Psoas muscle (tissue), 8 donors: ENCODE data around the gene CLK3. TPM values are rescaled to one million over a fixed set of nuclear protein-coding genes. Genes with fewer than 3 reads are reported as not detected.

Source experiments
- ATAC-seq, 4 donors: fragments of 200-7000 bp; cut with Tn5 transposase; one replicate each; pipeline ENCODE4 v1.9.1; 2020; ENCODE audit warnings: moderate library complexity in 3 of 4, mild to moderate bottlenecking in 2 of 4
- DNase-seq, 2 donors: peaks; one replicate each; pipeline ENCODE4 v3.0.0-alpha.2; 2020
- H3K27ac ChIP-seq: fragments of 200-600 bp; one replicate; pipeline ENCODE4 v1.8.0; 2022
- H3K27me3 ChIP-seq, 3 donors: fragments of 200-600 bp in 1 of 3; one replicate each; pipeline versions ENCODE4 v1.6.1 to v1.8.0; 2013 to 2022; ENCODE audit warnings: low read length in 2 of 3, mild to moderate bottlenecking in 2 of 3, moderate library complexity in 1 of 3; ENCODE audit not compliant: insufficient read depth in 3 of 3
- H3K36me3 ChIP-seq, 2 donors: fragments of 200-600 bp in 1 of 2; one replicate each; pipeline versions ENCODE4 v1.6.1 to v1.8.0; 2013 to 2022; ENCODE audit warnings: low read depth in 1 of 2, mild to moderate bottlenecking in 1 of 2, moderate library complexity in 1 of 2; ENCODE audit not compliant: insufficient read depth in 1 of 2
- H3K4me1 ChIP-seq: fragments of 200-600 bp; one replicate; pipeline ENCODE4 v1.8.0; 2022
- H3K4me3 ChIP-seq: fragments of 200-600 bp; one replicate; pipeline ENCODE4 v1.8.0; 2022; ENCODE audit warnings: mild to moderate bottlenecking
- H3K9me3 ChIP-seq: fragments of 200-600 bp; one replicate; pipeline ENCODE4 v1.8.0; 2022
- whole genome bisulfite sequencing, 3 donors: extraction: QIAGEN DNeasy Blood & Tissue Kit; methylation state at CpG; one replicate each; pipeline versions ENCODE4 v1.1.6 to v1.1.7; 2013; 5-methylcytosine and 5-hydroxymethylcytosine counted together
- intact Hi-C, 2 donors: fragments of 100-400 bp; cut with DNase I; formaldehyde crosslinking; loops; one replicate each; pipeline versions ENCODE4 v1.11.0 to v1.14.2; 2022
- long read RNA-seq, 2 donors: library from polyadenylated mRNA; unstranded; transcript quantifications; one replicate each; pipeline ENCODE4 v2.0.0, GENCODE V29; 2021
- polyA plus RNA-seq, 3 donors: library from polyadenylated mRNA; stranded (reverse); fragments of 200-250 nt; gene quantifications; one replicate each; pipeline ENCODE4 v1.2.3, GENCODE V29; 2013
- total RNA-seq, 4 donors: library from RNA; stranded (reverse); fragmentation: NEBNext Ultra II Directional in 2 of 4; extraction: Animal tissue kit (Norgen Biotek cat#: 25700) in 2 of 4; gene quantifications; one replicate each; pipeline versions ENCODE4 v1.2.1 to v1.2.4, GENCODE V29; 2021 to 2023
- TF ChIP-seq, protein P1 (sequence below): fragments of 200-600 bp; IDR thresholded peaks from one replicate; pipeline ENCODE4 v1.8.0; 2022; ENCODE audit warnings: antibody characterized with exemption
- donor health status: healthy with polysubstance abuse.
- donor health status: DM: no; HTN: no; CAD: no; lungs with moderate emphysema.
- donor health status: Bipolar disorder and iron deficiency.
- donor health status: healthy.
- donor health status: DM: yes; HTN: yes; CAD: no.
- donor health status: DM: no; HTN: no; CAD: no.
- donor health status: DM: no; HTN: no; CAD: no.
- donor health status: DM: yes; HTN: yes; CAD: no.

The CLK3 gene
- total RNA-seq (10 to 100 TPM; 40.9 to 57.5 (median 46.5) TPM), polyA plus RNA-seq (10 to 100 TPM; 36.6 to 61.8 (median 51.6) TPM)
- long read RNA-seq, donor 1, transcript CLK3-202 (13 exons, 2,621 nt), result major isoform, 16 of 28 reads
- long read RNA-seq, donor 1, partial matches to known transcripts, result 4 of 28 reads
- long read RNA-seq, donor 1, other reads (novel, unspliced or antisense), result 8 of 28 reads
- long read RNA-seq, donor 2, transcript CLK3-202 (13 exons, 2,621 nt), result major isoform, 29 of 57 reads
- long read RNA-seq, donor 2, partial matches to known transcripts, result 7 of 57 reads
- long read RNA-seq, donor 2, other reads (novel, unspliced or antisense), result 19 of 57 reads

DNA sequence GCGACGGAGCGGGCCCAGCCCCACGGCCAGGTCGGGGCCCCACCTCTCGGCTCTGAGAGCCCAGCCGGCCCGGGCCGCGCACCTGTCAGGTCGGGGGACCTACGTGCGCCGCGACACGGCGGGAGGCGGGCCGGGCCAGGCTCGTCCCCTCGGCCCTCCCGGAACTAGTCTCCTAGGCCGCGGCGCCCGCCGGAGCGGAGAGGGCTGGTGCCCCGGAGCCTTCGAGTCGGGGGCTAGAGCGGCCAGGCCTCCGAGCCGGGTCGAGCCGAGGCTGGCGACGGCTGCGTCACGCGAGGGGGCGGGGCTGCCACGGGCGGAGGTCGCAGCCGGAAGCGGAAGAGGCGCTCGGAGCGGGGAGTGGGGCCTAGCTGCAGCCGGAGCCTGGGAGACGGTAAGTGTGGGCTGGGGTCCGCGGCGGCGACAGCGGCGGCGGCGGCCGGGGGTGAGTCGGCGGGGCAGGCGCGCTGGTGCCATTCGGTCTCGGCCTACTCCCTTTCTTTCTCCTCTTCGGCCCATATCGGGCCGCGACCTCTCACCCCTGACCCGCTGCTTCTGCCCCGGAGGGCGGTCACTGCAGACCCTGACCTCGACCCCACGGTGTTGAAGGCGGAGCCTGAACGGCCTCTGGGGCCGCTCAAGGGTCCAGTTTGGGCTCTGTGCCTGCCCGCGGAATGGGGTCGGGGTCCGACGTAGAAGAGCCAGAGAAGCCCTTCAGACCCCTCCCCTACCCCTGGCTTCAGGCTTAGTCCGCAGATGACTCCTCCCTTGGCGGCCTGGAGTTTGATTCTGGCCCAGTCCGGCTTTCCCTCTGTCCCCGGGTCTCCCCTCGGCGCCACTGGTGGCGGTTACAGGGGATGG is at the start of gene CLK3:
Gene CLK3, plus strand, starts transcription at position 329 of the 858 bp plus-strand sequence. CDS start 3,361 bp downstream, outside the sequence.
- ATAC-seq, result peak; percentile 88 to 90 (median 90)
- peaks cover 38% of the 10 kb centered on the region for H3K4me1 ChIP-seq
- peak within 1 kb of the TSS; percentile 100 for H3K27ac ChIP-seq
- intact Hi-C loops, result loop anchor here in 1 of 2 donors (1.0 to 2.0 kb wide), 2 partner anchors 69 to 73 kb away; no protein-coding TSS in a partner anchor
- peak within 1 kb of the TSS; percentile 99 for H3K4me3 ChIP-seq
- peak; percentile 97 to 98 for DNase-seq
- TF ChIP-seq, protein P1, sequence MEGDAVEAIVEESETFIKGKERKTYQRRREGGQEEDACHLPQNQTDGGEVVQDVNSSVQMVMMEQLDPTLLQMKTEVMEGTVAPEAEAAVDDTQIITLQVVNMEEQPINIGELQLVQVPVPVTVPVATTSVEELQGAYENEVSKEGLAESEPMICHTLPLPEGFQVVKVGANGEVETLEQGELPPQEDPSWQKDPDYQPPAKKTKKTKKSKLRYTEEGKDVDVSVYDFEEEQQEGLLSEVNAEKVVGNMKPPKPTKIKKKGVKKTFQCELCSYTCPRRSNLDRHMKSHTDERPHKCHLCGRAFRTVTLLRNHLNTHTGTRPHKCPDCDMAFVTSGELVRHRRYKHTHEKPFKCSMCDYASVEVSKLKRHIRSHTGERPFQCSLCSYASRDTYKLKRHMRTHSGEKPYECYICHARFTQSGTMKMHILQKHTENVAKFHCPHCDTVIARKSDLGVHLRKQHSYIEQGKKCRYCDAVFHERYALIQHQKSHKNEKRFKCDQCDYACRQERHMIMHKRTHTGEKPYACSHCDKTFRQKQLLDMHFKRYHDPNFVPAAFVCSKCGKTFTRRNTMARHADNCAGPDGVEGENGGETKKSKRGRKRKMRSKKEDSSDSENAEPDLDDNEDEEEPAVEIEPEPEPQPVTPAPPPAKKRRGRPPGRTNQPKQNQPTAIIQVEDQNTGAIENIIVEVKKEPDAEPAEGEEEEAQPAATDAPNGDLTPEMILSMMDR, result no peak
- WGBS, 3 donors, result 0 to 1% (median 0%) methylated on average over 55 to 91 of the region's 91 CpGs
- H3K9me3 ChIP-seq, result no peaks in the 10 kb centered on the region
- H3K27me3 ChIP-seq, result no peaks in the 10 kb centered on the region
- H3K36me3 ChIP-seq, result peaks cover 8 to 25% of the 10 kb centered on the region in 2 donors

DNA sequence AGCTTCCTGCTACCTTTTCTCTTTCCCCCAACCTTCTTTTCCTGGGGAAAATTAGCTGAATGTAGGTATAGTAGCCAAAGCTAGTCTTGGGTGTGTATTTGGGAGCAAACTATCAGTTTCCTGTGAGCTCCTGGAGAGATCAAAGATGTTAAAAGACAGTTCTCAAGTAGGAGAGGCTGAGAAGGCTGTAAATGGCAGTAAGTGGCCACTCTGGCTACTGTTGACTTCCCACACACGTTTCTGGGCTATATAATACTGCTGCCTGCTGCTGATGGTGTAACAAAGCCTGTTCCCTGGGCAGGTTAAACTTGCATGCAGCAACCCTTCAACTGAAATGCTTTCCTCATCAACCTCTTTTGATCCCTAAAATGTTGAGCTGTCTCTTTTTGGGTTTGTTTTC is 47.0 kb upstream of the CLK3 start:
- H3K9me3 ChIP-seq, result no peaks in the 10 kb centered on the region
- H3K27ac ChIP-seq, result no peak overlapping the region
- 39 to 65% (median 53%) methylated on average over 1 of the region's 1 CpG for WGBS, 3 donors
- no peaks in the 10 kb centered on the region for H3K27me3 ChIP-seq
- peaks cover 2 to 10% of the 10 kb centered on the region in 2 donors for H3K36me3 ChIP-seq
- intact Hi-C loops, result no loop called here
- H3K4me1 ChIP-seq, result peaks cover 40% of the 10 kb centered on the region
- H3K4me3 ChIP-seq, result no peak overlapping the region
- DNase-seq (no peak), ATAC-seq (peak in 2 of 4 donors; percentile 32 to 61)
- TF ChIP-seq, protein P1, result no peak

DNA sequence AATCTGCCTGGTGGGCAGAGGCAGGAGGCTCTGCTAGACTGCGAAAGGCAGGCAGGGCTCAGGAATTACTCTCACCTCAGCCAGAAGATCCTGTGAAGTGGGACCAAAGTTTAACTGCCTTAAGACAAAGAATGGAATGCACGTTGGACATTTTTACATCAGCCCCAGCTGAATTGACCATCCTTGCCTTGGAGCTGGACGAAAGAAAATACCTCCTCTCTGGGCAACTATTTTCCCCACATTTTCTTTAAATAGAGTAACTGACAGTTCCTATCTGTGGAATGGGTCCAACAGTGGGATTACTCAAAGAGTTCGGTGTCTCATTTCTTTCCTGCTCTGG is 45.9 kb upstream of the CLK3 start:
- Histone ChIP-seq H3K4me1 (peaks cover 40% of the 10 kb centered on the region), H3K27ac (peak overlapping the region; percentile 69), H3K27me3 (no peaks in the 10 kb centered on the region), H3K9me3 (no peaks in the 10 kb centered on the region), H3K36me3 (peaks cover 2 to 18% of the 10 kb centered on the region in 2 donors), H3K4me3 (no peak overlapping the region)
- DNase-seq (no peak), ATAC-seq (peak in 2 of 4 donors; percentile 10 to 17)
- intact Hi-C loops, result no loop called here
- WGBS, 3 donors, result 35 to 67% (median 41%) methylated on average over 4 of the region's 4 CpGs
- TF ChIP-seq, protein P1, result no peak

DNA sequence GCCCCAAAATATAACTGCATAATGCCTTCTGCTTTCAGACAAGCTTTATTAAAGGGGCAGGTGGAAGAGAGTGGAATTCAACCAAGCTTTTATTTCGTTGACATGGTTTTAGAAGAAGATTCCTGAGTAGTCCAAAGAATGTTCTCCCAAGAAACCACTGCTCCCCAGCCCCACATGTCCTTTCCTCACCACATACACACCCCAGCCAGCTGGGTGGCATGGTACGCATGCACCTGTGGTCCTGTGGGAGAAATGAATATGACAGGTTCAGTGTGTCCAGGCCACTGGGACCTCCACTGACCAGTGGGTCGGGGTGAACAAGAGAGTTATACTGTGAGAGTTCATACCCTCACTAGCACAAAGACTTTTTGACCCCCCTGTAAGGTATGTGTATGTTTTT is 44.4 kb upstream of the CLK3 start:
- Histone ChIP-seq H3K4me1 (peaks cover 26% of the 10 kb centered on the region), H3K36me3 (peaks cover 4 to 26% of the 10 kb centered on the region in 2 donors), H3K4me3 (no peak overlapping the region), H3K27ac (no peak overlapping the region), H3K27me3 (no peaks in the 10 kb centered on the region), H3K9me3 (no peaks in the 10 kb centered on the region)
- WGBS, 3 donors, result 67 to 81% (median 76%) methylated on average over 3 of the region's 3 CpGs
- intact Hi-C loops, result no loop called here
- TF ChIP-seq, protein P1, result no peak
- ATAC-seq (no peak), DNase-seq (no peak)
